Motor neuron (in vitro differentiated cells): ENCODE results near the gene CHMP1A. TPM values are rescaled to one million over a fixed set of nuclear protein-coding genes. Genes with fewer than 3 reads are reported as not detected.

Experiments
- ATAC-seq, 8 experiments: fragments of 200-7000 bp; cut with Tn5 transposase; replicated peaks in 6 of 8; 2 replicates each; pipeline ENCODE4 v1.8.0; 2021; ENCODE audit warnings: mild to moderate bottlenecking in 8 of 8, moderate library complexity in 8 of 8
- H3K27ac ChIP-seq, 2 donors: fragments of 250-450 bp; sonication (Bioruptor Pico); 2 replicates each; pipeline ENCODE4 v1.9.0; 2021; ENCODE audit warnings: antibody characterized with exemption in 2 of 2, mild to moderate bottlenecking in 2 of 2, moderate library complexity in 1 of 2
- H3K4me1 ChIP-seq, 2 donors: fragments of 250-450 bp; sonication (Bioruptor Pico); replicated peaks in 1 of 2; 2 replicates each; pipeline ENCODE4 v1.6.1; 2021; ENCODE audit warnings: antibody characterized with exemption in 2 of 2, mild to moderate bottlenecking in 2 of 2, moderate library complexity in 1 of 2
- H3K4me3 ChIP-seq, 5 donors: fragments of 250-450 bp; sonication (Bioruptor Pico); 2 replicates each; pipeline ENCODE4 v1.9.0; 2021; ENCODE audit warnings: antibody characterized with exemption in 5 of 5, mild to moderate bottlenecking in 5 of 5, moderate library complexity in 4 of 5
- WGBS, 10 experiments: fragments of 450-650 bp; shearing (Covaris generic); methylation state at CpG; one replicate each; pipeline ENCODE4 v1.0.0; 2022; 5-methylcytosine and 5-hydroxymethylcytosine counted together
- in situ Hi-C, 9 experiments: fragments of 400-800 bp; cut with MboI; loops; one replicate each; pipeline ENCODE4 v1.15.0; 2021; ENCODE audit warnings: low sequenced_read_pairs in 9 of 9, low pct_unique_long_range_greater_than_20kb in 2 of 9; ENCODE audit not compliant: unreplicated experiment in 9 of 9
- total RNA-seq, 8 experiments: library from RNA; unstranded; fragments of 300-600 nt; gene quantifications; 2 replicates each; pipeline versions ENCODE4 v1.2.3 to v1.2.4, GENCODE V29; 2022

Gene CHMP1A
- total RNA-seq, 8 experiments from 2014 or later = 34.0 to 67.0 (median 51.4) TPM

GRCh38 chr16:89623511-89624261 lies 33.8 kb downstream of the CHMP1A start:
- 16 to 100% (median 47%) methylated on average over 1 to 19 of the region's 28 CpGs; no CpG with 5 or more reads in 1 of the 10 experiments for WGBS, 10 experiments
- peak overlapping the region in 1 of 2 donors; percentile 27 for H3K27ac ChIP-seq
- ATAC-seq = peak; percentile 17 to 82 (median 50)
- peaks cover 10 to 23% of the 10 kb centered on the region in 2 donors for H3K4me1 ChIP-seq
- in situ Hi-C loops = no loop called here
- no peak overlapping the region for H3K4me3 ChIP-seq

- Histone ChIP-seq H3K4me1 (peaks cover 10 to 27% of the 10 kb centered on the region in 2 donors), H3K4me3 (no peak overlapping the region), H3K27ac (peak overlapping the region in 1 of 2 donors; percentile 11)
- WGBS, 10 experiments = 17 to 100% (median 72%) methylated on average over 1 to 9 of the region's 32 CpGs; no CpG with 5 or more reads in 4 of the 10 experiments
- peak in 5 of 8 experiments; percentile 16 to 59 (median 26) for ATAC-seq
- in situ Hi-C loops = no loop called here
Observed at GRCh38 chr16:89621698-89622409, 35.7 kb downstream of the CHMP1A start.

GRCh38 chr16:89621136-89621697 lies 36.3 kb downstream of the CHMP1A start:
- Histone ChIP-seq H3K27ac (peak overlapping the region in 1 of 2 donors; percentile 12), H3K4me3 (no peak overlapping the region), H3K4me1 (peaks cover 10 to 27% of the 10 kb centered on the region in 2 donors)
- in situ Hi-C loops = no loop called here
- peak in 3 of 8 experiments; percentile 7 to 8 (median 8) for ATAC-seq
- 40 to 100% methylated on average over 1 to 2 of the region's 18 CpGs; no CpG with 5 or more reads in 8 of the 10 experiments for WGBS, 10 experiments

GRCh38 chr16:89620406-89620841 lies 37.1 kb downstream of the CHMP1A start:
- peaks cover 10 to 31% of the 10 kb centered on the region in 2 donors for H3K4me1 ChIP-seq
- in situ Hi-C loops = no loop called here
- no peak overlapping the region for H3K4me3 ChIP-seq
- peak in 4 of 8 experiments; percentile 13 to 21 (median 16) for ATAC-seq
- WGBS, 10 experiments = 8 to 85% (median 36%) methylated on average over 1 to 4 of the region's 16 CpGs; no CpG with 5 or more reads in 5 of the 10 experiments
- H3K27ac ChIP-seq = peak overlapping the region in 1 of 2 donors; percentile 12

GRCh38 chr16:89619840-89620239 lies 37.7 kb downstream of the CHMP1A start:
- peaks cover 10 to 37% of the 10 kb centered on the region in 2 donors for H3K4me1 ChIP-seq
- in situ Hi-C loops = no loop called here
- WGBS, 10 experiments = 60% methylated on average over 1 of the region's 12 CpGs; no CpG with 5 or more reads in 9 of the 10 experiments
- no peak overlapping the region for H3K4me3 ChIP-seq
- no peak overlapping the region for H3K27ac ChIP-seq
- peak in 1 of 8 experiments; percentile 2 for ATAC-seq

GRCh38 chr16:89618109-89618998 lies 39.2 kb downstream of the CHMP1A start:
- no peak overlapping the region for H3K4me3 ChIP-seq
- ATAC-seq = peak in 1 of 8 experiments; percentile 30
- in situ Hi-C loops = no loop called here
- 13 to 100% (median 56%) methylated on average over 1 to 7 of the region's 16 CpGs; no CpG with 5 or more reads in 1 of the 10 experiments for WGBS, 10 experiments
- peaks cover 3 to 32% of the 10 kb centered on the region in 2 donors for H3K4me1 ChIP-seq
- no peak overlapping the region for H3K27ac ChIP-seq

DNA sequence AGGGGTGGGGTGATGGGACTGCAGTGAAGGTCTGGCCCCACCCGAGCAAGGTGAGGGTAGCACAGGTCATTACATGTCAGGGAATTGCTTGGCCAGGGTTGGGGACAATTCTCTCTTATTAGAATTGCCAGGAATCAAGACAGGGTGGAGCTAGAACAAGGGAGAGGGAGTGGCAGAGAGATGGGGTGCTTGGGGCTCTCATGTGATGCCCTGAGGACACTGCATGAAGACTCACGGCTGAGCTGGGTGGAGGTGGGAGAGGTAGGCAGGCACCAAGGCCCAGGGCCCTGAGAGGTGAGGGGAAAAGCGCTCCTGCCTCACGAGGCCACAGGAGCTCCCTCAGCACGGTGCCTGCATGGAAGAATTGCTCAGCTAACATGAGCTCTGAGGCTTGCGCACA lies 40.5 kb downstream of the CHMP1A start:
- WGBS, 10 experiments = 0 to 58% (median 54%) methylated on average over 1 to 4 of the region's 6 CpGs; no CpG with 5 or more reads in 7 of the 10 experiments
- H3K4me1 ChIP-seq = peaks cover 11 to 38% of the 10 kb centered on the region in 2 donors
- H3K4me3 ChIP-seq = no peak overlapping the region
- no peak overlapping the region for H3K27ac ChIP-seq
- ATAC-seq = peak in 2 of 8 experiments; percentile 73 to 74
- in situ Hi-C loops = no loop called here

GRCh38 chr16:89616623-89617022 lies 40.9 kb downstream of the CHMP1A start:
- WGBS, 10 experiments = 40 to 100% (median 86%) methylated on average over 1 to 9 of the region's 20 CpGs; no CpG with 5 or more reads in 2 of the 10 experiments
- Histone ChIP-seq H3K4me3 (no peak overlapping the region), H3K27ac (no peak overlapping the region), H3K4me1 (peaks cover 11 to 35% of the 10 kb centered on the region in 2 donors)
- ATAC-seq = no peak
- in situ Hi-C loops = no loop called here

GRCh38 chr16:89615596-89616090 lies 41.9 kb downstream of the CHMP1A start:
- WGBS, 10 experiments = 50 to 100% (median 100%) methylated on average over 1 to 2 of the region's 17 CpGs; no CpG with 5 or more reads in 7 of the 10 experiments
- in situ Hi-C loops = no loop called here

GRCh38 chr16:89615176-89615575 lies 42.3 kb downstream of the CHMP1A start:
- Histone ChIP-seq H3K4me1 (peaks cover 11 to 24% of the 10 kb centered on the region in 2 donors), H3K27ac (no peak overlapping the region), H3K4me3 (no peak overlapping the region)
- in situ Hi-C loops = no loop called here
- ATAC-seq = peak in 2 of 8 experiments; percentile 9 to 12
- 90 to 100% (median 90%) methylated on average over 1 to 2 of the region's 13 CpGs; no CpG with 5 or more reads in 7 of the 10 experiments for WGBS, 10 experiments

More at GRCh38 chr16:89615596-89616090, 41.9 kb downstream of the CHMP1A start:
- ATAC-seq = peak in 4 of 8 experiments; percentile 23 to 79 (median 32)
- Histone ChIP-seq H3K4me1 (peaks cover 11 to 26% of the 10 kb centered on the region in 2 donors), H3K27ac (no peak overlapping the region), H3K4me3 (no peak overlapping the region)

GRCh38 chr16:89613954-89614459 lies 43.5 kb downstream of the CHMP1A start:
- peaks cover 11 to 24% of the 10 kb centered on the region in 2 donors for H3K4me1 ChIP-seq
- ATAC-seq = no peak
- no peak overlapping the region for H3K4me3 ChIP-seq
- H3K27ac ChIP-seq = no peak overlapping the region
- 80 to 100% (median 90%) methylated on average over 1 to 7 of the region's 22 CpGs; no CpG with 5 or more reads in 6 of the 10 experiments for WGBS, 10 experiments
- in situ Hi-C loops = no loop called here
